ENCODE results near the gene IFITM10. TPM values are rescaled to one million over a fixed set of nuclear protein-coding genes. Genes with fewer than 3 reads are reported as not detected.

Gene IFITM10
- total RNA-seq, 1 experiment from 2014 or later = not detected

DNA sequence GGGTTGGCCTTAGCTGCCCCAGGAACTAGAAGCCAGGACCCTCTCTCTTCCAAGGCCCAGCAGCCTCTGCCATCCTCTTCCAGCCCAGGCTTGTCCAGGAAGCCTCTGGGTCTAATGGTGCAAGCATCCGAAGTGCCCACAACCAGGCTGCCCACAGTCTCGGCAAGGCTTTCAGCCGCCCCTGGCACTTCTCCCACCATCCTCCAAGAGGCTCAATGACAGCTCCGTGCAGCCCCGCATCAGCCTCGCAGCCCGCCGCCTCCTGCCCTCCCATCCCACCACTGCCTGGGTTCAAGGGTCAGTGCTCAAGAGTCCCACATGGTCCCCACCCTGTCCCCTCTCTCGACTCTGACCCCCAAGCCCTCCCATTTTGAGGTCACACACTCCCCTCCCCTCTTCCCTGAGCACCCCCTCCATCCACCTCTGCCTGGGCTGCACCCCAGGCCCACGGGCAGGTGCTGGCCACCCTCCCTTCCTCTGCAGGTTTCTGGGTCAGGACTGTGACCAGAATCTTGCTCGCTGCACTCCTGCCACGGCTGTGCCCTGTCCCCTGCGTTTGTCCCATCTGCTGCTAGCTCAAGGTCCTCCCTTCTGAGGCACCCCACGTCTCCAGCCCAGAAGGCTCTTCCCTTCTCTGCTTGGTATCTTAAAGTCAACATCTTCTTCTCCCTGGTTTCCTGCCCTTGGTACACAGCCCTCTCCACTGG lies 17.2 kb downstream of the IFITM10 start:
- ChIA-PET CTCF (interaction anchor here (0.6 kb wide), 1 partner anchor 138 kb away, joined by 3 read pairs; no protein-coding TSS in a partner anchor), POLR2A (ENCODE audit: low non-redundant PET) (no interaction called here)
- Histone ChIP-seq H3K4me1 (ENCODE audit: insufficient read depth, low read length, poor library complexity, severe bottlenecking) (no peaks in the 10 kb centered on the region), H3K27me3 (replicated peaks; ENCODE audit: insufficient read depth, low read depth, low read length, poor library complexity) (no peaks in the 10 kb centered on the region), H3K9me3 (ENCODE audit: low read depth, low read length, poor library complexity, severe bottlenecking) (no peaks in the 10 kb centered on the region), H3K4me3 (ENCODE audit: low read depth, low read length, poor library complexity, severe bottlenecking) (no peak overlapping the region), H3K36me3 (ENCODE audit: insufficient read depth, low read length, poor library complexity, severe bottlenecking) (no peaks in the 10 kb centered on the region), H3K27ac (ENCODE audit: low read depth, low read length, poor library complexity, severe bottlenecking) (no peak overlapping the region)
- no TSS peak for BruUV-seq (replicated peaks)
- intact Hi-C loops (cut with micrococcal nuclease; ENCODE audit: unreplicated experiment) = no loop called here
- DNase-seq (ENCODE audit: low spot score) = no peak
- TF ChIP-seq EZH2 (IDR thresholded peaks at IDR 0.05; ENCODE audit: borderline replicate concordance, low read depth, low read length, poor library complexity, severe bottlenecking) = no peak
- TF ChIP-seq, protein P1, sequence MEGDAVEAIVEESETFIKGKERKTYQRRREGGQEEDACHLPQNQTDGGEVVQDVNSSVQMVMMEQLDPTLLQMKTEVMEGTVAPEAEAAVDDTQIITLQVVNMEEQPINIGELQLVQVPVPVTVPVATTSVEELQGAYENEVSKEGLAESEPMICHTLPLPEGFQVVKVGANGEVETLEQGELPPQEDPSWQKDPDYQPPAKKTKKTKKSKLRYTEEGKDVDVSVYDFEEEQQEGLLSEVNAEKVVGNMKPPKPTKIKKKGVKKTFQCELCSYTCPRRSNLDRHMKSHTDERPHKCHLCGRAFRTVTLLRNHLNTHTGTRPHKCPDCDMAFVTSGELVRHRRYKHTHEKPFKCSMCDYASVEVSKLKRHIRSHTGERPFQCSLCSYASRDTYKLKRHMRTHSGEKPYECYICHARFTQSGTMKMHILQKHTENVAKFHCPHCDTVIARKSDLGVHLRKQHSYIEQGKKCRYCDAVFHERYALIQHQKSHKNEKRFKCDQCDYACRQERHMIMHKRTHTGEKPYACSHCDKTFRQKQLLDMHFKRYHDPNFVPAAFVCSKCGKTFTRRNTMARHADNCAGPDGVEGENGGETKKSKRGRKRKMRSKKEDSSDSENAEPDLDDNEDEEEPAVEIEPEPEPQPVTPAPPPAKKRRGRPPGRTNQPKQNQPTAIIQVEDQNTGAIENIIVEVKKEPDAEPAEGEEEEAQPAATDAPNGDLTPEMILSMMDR (conservative IDR thresholded peaks at IDR 0.05; ENCODE audit: low read depth, low read length) = no peak

DNA sequence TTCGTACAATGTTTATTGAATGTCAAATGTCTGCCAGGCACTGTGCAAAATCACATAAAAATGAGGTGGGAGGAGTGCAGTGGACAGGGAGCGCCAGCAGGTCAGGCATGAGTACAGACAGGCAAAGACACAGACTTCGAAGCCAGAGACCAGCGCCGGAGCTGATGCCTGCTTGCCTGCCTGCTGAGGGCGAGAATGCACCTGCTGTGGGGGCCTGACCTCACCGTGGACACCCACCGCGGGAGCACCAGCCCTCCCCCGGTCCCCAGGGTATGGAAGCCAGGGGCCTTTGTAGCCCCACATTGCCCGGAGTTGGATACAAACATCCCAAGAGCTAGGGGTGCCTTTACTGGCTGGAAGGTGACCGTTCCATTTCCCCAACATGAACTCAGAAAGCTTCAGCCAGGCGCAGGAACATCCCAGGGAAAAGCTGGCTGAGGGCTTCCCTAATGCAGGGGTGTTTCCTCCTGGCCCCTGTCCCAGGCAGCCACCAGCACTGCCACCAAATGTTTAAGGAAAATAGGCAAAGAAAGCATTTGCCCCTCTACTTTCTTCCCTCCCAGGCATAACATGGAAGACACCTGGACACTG lies 17.9 kb downstream of the IFITM10 start:
- Histone ChIP-seq H3K36me3 (ENCODE audit: insufficient read depth, low read length, poor library complexity, severe bottlenecking) (no peaks in the 10 kb centered on the region), H3K4me3 (ENCODE audit: low read depth, low read length, poor library complexity, severe bottlenecking) (no peak overlapping the region), H3K4me1 (ENCODE audit: insufficient read depth, low read length, poor library complexity, severe bottlenecking) (no peaks in the 10 kb centered on the region), H3K27ac (ENCODE audit: low read depth, low read length, poor library complexity, severe bottlenecking) (no peak overlapping the region), H3K27me3 (replicated peaks; ENCODE audit: insufficient read depth, low read depth, low read length, poor library complexity) (no peaks in the 10 kb centered on the region), H3K9me3 (ENCODE audit: low read depth, low read length, poor library complexity, severe bottlenecking) (no peaks in the 10 kb centered on the region)
- intact Hi-C loops (cut with micrococcal nuclease; ENCODE audit: unreplicated experiment) = no loop called here
- TF ChIP-seq EZH2 (IDR thresholded peaks at IDR 0.05; ENCODE audit: borderline replicate concordance, low read depth, low read length, poor library complexity, severe bottlenecking) = no peak
- TF ChIP-seq, protein P1 (conservative IDR thresholded peaks at IDR 0.05; ENCODE audit: low read depth, low read length) = no peak
- ChIA-PET POLR2A (ENCODE audit: low non-redundant PET) (no interaction called here), CTCF (interaction anchor here (0.6 kb wide), 1 partner anchor 137 kb away, joined by 3 read pairs; no protein-coding TSS in a partner anchor)
- DNase-seq (ENCODE audit: low spot score) = no peak
- BruUV-seq (replicated peaks) = no TSS peak

DNA sequence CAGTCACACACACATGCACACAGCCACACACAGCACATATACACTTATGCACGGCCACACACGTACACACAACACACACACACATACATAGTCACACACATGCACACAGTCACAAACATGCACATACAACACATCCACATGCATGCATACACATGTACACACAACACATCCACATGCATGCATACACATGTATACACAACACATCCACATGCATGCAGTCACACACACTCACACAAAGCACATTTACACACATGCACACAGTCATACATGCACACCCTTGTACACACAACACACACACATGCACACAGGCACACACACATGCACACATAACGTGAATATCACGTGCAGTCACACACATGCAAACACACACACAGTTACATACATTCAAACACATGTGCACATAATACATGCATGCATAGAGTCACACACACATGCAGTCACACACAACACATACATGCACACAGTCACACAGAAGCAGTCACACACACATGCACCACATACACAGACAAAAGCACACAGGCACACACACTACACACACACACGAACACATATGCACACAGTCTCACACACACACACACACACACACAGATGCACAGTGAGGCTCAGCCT lies 18.8 kb downstream of the IFITM10 start:
- intact Hi-C loops (cut with micrococcal nuclease; ENCODE audit: unreplicated experiment) = no loop called here
- Histone ChIP-seq H3K27ac (ENCODE audit: low read depth, low read length, poor library complexity, severe bottlenecking) (no peak overlapping the region), H3K9me3 (ENCODE audit: low read depth, low read length, poor library complexity, severe bottlenecking) (no peaks in the 10 kb centered on the region), H3K4me1 (ENCODE audit: insufficient read depth, low read length, poor library complexity, severe bottlenecking) (no peaks in the 10 kb centered on the region), H3K36me3 (ENCODE audit: insufficient read depth, low read length, poor library complexity, severe bottlenecking) (no peaks in the 10 kb centered on the region), H3K27me3 (replicated peaks; ENCODE audit: insufficient read depth, low read depth, low read length, poor library complexity) (no peaks in the 10 kb centered on the region), H3K4me3 (ENCODE audit: low read depth, low read length, poor library complexity, severe bottlenecking) (no peak overlapping the region)
- no peak for DNase-seq (ENCODE audit: low spot score)
- CTCF ChIA-PET = no interaction called here
- BruUV-seq (replicated peaks) = no TSS peak
- POLR2A ChIA-PET (ENCODE audit: low non-redundant PET) = no interaction called here
- TF ChIP-seq EZH2 (IDR thresholded peaks at IDR 0.05; ENCODE audit: borderline replicate concordance, low read depth, low read length, poor library complexity, severe bottlenecking) = no peak
- TF ChIP-seq, protein P1 (conservative IDR thresholded peaks at IDR 0.05; ENCODE audit: low read depth, low read length) = no peak

All from A673 (cell line).